ENCODE results near the gene GSN.

DNA sequence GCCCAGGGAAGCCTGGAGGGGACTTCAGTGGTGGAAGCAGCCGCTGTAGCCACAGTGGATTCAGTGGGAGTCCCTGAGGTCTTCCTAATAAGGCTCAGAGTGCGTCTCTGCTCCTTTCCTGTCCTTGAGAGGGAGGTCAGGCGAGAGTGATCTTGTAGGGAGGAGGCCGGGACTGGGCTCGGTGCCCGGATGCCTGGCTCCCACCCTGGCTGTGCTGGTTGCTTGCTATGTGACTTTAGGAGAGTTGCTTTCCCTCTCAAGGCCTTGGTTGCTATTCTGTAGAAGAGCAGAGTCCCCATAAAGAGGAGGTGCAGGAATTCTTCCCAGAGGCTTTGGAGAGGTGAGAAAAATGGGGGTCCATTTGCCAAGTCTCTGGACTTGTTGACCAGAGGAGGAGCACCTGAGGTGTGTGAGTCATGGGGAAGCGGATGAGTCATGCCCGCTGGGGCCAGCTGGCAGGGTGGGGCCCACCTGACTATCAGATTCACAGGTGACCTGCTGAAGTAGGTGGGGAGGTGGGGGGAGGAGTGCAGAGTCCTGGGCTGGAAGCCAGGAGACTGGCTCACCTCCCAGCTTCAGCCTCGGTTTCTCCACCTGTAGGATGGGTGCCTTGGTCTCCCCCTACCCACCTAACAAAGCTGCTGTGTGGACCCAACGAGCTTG, 13.8 kb downstream of the GSN start:
- TF ChIP-seq, protein P1, sequence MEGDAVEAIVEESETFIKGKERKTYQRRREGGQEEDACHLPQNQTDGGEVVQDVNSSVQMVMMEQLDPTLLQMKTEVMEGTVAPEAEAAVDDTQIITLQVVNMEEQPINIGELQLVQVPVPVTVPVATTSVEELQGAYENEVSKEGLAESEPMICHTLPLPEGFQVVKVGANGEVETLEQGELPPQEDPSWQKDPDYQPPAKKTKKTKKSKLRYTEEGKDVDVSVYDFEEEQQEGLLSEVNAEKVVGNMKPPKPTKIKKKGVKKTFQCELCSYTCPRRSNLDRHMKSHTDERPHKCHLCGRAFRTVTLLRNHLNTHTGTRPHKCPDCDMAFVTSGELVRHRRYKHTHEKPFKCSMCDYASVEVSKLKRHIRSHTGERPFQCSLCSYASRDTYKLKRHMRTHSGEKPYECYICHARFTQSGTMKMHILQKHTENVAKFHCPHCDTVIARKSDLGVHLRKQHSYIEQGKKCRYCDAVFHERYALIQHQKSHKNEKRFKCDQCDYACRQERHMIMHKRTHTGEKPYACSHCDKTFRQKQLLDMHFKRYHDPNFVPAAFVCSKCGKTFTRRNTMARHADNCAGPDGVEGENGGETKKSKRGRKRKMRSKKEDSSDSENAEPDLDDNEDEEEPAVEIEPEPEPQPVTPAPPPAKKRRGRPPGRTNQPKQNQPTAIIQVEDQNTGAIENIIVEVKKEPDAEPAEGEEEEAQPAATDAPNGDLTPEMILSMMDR (IDR thresholded peaks at IDR 0.05) = peak in 3 of 6 experiments; percentile 3 to 24 (median 16)
- TF ChIP-seq POLR2A (IDR thresholded peaks at IDR 0.05) = no peak

Measured in Peyer's patch (tissue), 4 donors.